ENCODE data around the gene TBX2.

The TBX2 gene

GRCh38 chr17:61388561-61389356 lies 10.9 kb upstream of the TBX2 start:
- DNase-seq (ENCODE audit: low read depth): no peak
- H3K4me3 ChIP-seq (ENCODE audit: control insufficient read depth, low read depth, low read length): no peak overlapping the region
- no peak for TF ChIP-seq CTCF (conservative IDR thresholded peaks at IDR 0.05; ENCODE audit: control insufficient read depth, insufficient read depth, low read depth, low read length)

- no peak for DNase-seq (ENCODE audit: low read depth)
- peak; percentile 77 for TF ChIP-seq CTCF (conservative IDR thresholded peaks at IDR 0.05; ENCODE audit: control insufficient read depth, insufficient read depth, low read depth, low read length)
- H3K4me3 ChIP-seq (ENCODE audit: control insufficient read depth, low read depth, low read length): no peak overlapping the region
Observed at GRCh38 chr17:61389670-61390478, 9.8 kb upstream of the TBX2 start.

GRCh38 chr17:61390479-61390791 lies 9.2 kb upstream of the TBX2 start:
- no peak for DNase-seq (ENCODE audit: low read depth)
- TF ChIP-seq CTCF (conservative IDR thresholded peaks at IDR 0.05; ENCODE audit: control insufficient read depth, insufficient read depth, low read depth, low read length): no peak
- H3K4me3 ChIP-seq (ENCODE audit: control insufficient read depth, low read depth, low read length): no peak overlapping the region

GRCh38 chr17:61391595-61392291 lies 7.9 kb upstream of the TBX2 start:
- DNase-seq (ENCODE audit: low read depth): no peak
- no peak for TF ChIP-seq CTCF (conservative IDR thresholded peaks at IDR 0.05; ENCODE audit: control insufficient read depth, insufficient read depth, low read depth, low read length)
- H3K4me3 ChIP-seq (ENCODE audit: control insufficient read depth, low read depth, low read length): no peak overlapping the region

GRCh38 chr17:61392679-61393078 lies 7.0 kb upstream of the TBX2 start:
- H3K4me3 ChIP-seq (ENCODE audit: control insufficient read depth, low read depth, low read length): no peak overlapping the region
- no peak for TF ChIP-seq CTCF (conservative IDR thresholded peaks at IDR 0.05; ENCODE audit: control insufficient read depth, insufficient read depth, low read depth, low read length)
- DNase-seq (ENCODE audit: low read depth): no peak

GRCh38 chr17:61393550-61393903 lies 6.1 kb upstream of the TBX2 start:
- no peak for DNase-seq (ENCODE audit: low read depth)
- H3K4me3 ChIP-seq (ENCODE audit: control insufficient read depth, low read depth, low read length): no peak overlapping the region
- peak; percentile 33 for TF ChIP-seq CTCF (conservative IDR thresholded peaks at IDR 0.05; ENCODE audit: control insufficient read depth, insufficient read depth, low read depth, low read length)
